NCI-H2081 (cell line): ENCODE results near the gene FIGNL2.

Source experiments
- DNase-seq, 2 experiments: peaks; one replicate each; lab custom pipeline; 2025; lab: John Stamatoyannopoulos, UW

FIGNL2 gene

DNA sequence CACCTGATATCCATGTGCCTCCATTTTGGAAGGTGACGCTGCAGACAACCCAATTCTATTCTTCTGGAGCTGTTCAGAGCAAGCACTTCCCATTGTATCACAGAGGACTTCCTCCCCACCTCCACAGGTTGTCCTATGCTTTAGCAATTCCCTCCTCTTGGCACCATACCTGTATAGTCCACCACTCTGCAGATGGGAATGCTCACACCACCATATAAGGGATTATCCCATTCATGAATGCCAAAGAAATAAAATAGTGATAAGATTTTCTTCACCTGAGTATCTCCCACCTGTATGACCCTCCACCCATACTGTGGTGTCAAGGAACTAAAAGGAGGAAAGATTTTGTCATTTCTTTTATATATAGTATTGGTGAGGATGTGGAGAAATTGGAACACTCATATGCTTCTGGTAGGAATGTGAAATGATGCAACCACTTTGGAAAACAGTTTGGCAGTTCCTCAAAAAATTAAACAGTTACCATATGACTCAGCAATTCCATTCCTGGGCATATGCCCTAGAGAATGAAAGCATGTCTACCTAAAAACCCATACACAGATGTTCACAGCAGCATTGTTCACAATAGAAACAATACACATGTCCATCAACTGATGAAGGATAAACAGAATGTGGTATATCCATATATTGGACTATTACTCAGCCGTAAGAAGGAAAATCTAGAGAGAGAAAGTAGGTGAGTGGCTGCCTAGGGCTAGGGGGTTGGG lies 75.2 kb downstream of the FIGNL2 start:
- DNase-seq: no peak

DNA sequence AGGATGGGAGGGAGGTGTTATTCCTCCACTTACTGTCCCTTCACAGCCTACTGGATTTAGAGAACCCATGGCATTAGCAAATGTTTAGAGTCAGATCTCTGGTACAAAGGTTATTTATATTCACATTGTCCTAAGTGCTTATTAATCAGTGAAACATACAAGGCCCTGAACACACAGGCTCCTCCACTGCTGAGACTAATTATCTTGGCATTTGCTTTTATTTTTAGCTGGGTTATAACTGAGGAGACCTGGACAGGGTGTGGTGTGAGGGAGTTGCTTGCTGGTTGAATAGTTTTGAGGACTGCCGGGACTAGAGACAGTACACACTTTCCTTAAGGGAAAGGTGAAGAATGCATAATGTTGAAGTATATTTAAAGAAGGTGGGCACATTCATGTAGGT lies 77.5 kb downstream of the FIGNL2 start:
- DNase-seq: no peak
